ENCODE data around the gene CITED2. TPM values are rescaled to one million over a fixed set of nuclear protein-coding genes. Genes with fewer than 3 reads are reported as not detected.

Gene CITED2
- total RNA-seq, 1 experiment from 2014 or later = 54.2 TPM

DNA sequence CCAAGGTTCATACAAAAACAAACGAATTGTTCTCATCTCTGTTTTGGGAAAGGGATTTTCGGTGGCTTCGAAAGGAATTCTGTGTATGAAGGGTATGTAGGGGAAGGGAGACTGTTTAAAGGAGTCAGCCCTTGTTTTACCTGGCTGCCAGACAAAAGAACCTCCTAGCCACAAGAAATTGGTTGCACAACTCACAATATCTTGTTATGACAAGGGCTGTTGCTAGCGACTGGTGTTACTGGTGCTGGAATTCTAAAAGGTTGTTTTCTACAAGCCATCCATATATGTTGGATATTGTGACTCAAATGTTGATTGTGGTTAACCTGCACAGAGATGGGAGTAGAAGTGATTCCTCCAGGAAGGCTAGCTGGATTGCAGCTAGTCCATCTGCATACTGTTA lies 34.6 kb upstream of the CITED2 start:
- TF ChIP-seq EZH2 (IDR thresholded peaks at IDR 0.05; ENCODE audit: low read length, unreplicated experiment) = no peak
- no peak overlapping the region for H3K27ac ChIP-seq (ENCODE audit: low read length)
- no peaks in the 10 kb centered on the region for H3K36me3 ChIP-seq (ENCODE audit: low read depth, low read length)
- DNase-seq = no peak
- POLR2A ChIA-PET (ENCODE audit: unreplicated experiment) = no interaction called here
- H3K79me2 ChIP-seq (ENCODE audit: low read length) = no peaks in the 10 kb centered on the region
- ATAC-seq = no peak
- H3K9ac ChIP-seq (ENCODE audit: low read length) = no peak overlapping the region
- no peaks in the 10 kb centered on the region for H3F3A ChIP-seq (ENCODE audit: low read length, unreplicated experiment)
- H3K4me2 ChIP-seq (ENCODE audit: low read length) = no peak overlapping the region
- CTCF ChIA-PET = no interaction called here
- BruUV-seq (replicated peaks) = no TSS peak
- peaks cover 15% of the 10 kb centered on the region for H3K4me1 ChIP-seq (ENCODE audit: insufficient read depth, low read length)
- intact Hi-C loops (cut with micrococcal nuclease) = no loop called here
- H3K9me2 ChIP-seq (replicated peaks; ENCODE audit: low read length) = no peaks in the 10 kb centered on the region
- H4K20me1 ChIP-seq (ENCODE audit: low read length) = no peaks in the 10 kb centered on the region
- H3K9me3 ChIP-seq (ENCODE audit: low read length) = no peaks in the 10 kb centered on the region
- H2AFZ ChIP-seq (ENCODE audit: low read length) = no peak overlapping the region
- no peaks in the 10 kb centered on the region for H3K27me3 ChIP-seq (ENCODE audit: low read length)
- no peak overlapping the region for H3K4me3 ChIP-seq (ENCODE audit: low read length)

GRCh38 chr6:139407718-139408222 lies 33.3 kb upstream of the CITED2 start:
- H3K27me3 ChIP-seq (ENCODE audit: low read length) = no peaks in the 10 kb centered on the region
- H3K9me3 ChIP-seq (ENCODE audit: low read length) = no peaks in the 10 kb centered on the region
- no peaks in the 10 kb centered on the region for H3K36me3 ChIP-seq (ENCODE audit: low read depth, low read length)
- peak; percentile 54 for DNase-seq
- no peaks in the 10 kb centered on the region for H4K20me1 ChIP-seq (ENCODE audit: low read length)
- peaks cover 15% of the 10 kb centered on the region for H3K4me1 ChIP-seq (ENCODE audit: insufficient read depth, low read length)
- intact Hi-C loops (cut with micrococcal nuclease) = no loop called here
- no peak overlapping the region for H3K4me3 ChIP-seq (ENCODE audit: low read length)
- H3K27ac ChIP-seq (ENCODE audit: low read length) = peak overlapping the region; percentile 29; the same call in 1 of the 2 replicates
- CTCF ChIA-PET = no interaction called here
- H3K4me2 ChIP-seq (ENCODE audit: low read length) = no peak overlapping the region
- no peak for ATAC-seq
- no peak overlapping the region for H3K9ac ChIP-seq (ENCODE audit: low read length)
- TF ChIP-seq, protein P1, sequence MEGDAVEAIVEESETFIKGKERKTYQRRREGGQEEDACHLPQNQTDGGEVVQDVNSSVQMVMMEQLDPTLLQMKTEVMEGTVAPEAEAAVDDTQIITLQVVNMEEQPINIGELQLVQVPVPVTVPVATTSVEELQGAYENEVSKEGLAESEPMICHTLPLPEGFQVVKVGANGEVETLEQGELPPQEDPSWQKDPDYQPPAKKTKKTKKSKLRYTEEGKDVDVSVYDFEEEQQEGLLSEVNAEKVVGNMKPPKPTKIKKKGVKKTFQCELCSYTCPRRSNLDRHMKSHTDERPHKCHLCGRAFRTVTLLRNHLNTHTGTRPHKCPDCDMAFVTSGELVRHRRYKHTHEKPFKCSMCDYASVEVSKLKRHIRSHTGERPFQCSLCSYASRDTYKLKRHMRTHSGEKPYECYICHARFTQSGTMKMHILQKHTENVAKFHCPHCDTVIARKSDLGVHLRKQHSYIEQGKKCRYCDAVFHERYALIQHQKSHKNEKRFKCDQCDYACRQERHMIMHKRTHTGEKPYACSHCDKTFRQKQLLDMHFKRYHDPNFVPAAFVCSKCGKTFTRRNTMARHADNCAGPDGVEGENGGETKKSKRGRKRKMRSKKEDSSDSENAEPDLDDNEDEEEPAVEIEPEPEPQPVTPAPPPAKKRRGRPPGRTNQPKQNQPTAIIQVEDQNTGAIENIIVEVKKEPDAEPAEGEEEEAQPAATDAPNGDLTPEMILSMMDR (conservative IDR thresholded peaks at IDR 0.05; ENCODE audit: low read depth, low read length) = no peak
- TF ChIP-seq EZH2 (IDR thresholded peaks at IDR 0.05; ENCODE audit: low read length, unreplicated experiment) = no peak
- TF ChIP-seq EZH2phosphoT487 (IDR thresholded peaks at IDR 0.05; ENCODE audit: borderline replicate concordance, low read length) = no peak
- H2AFZ ChIP-seq (ENCODE audit: low read length) = no peak overlapping the region
- H3K9me2 ChIP-seq (replicated peaks; ENCODE audit: low read length) = no peaks in the 10 kb centered on the region
- POLR2A ChIA-PET (ENCODE audit: unreplicated experiment) = no interaction called here
- no peaks in the 10 kb centered on the region for H3K79me2 ChIP-seq (ENCODE audit: low read length)
- no TSS peak for BruUV-seq (replicated peaks)
- H3F3A ChIP-seq (ENCODE audit: low read length, unreplicated experiment) = no peaks in the 10 kb centered on the region

- Histone ChIP-seq H3K9me2 (replicated peaks; ENCODE audit: low read length) (no peaks in the 10 kb centered on the region), H2AFZ (ENCODE audit: low read length) (no peak overlapping the region), H3K4me2 (ENCODE audit: low read length) (no peak overlapping the region), H3K27me3 (ENCODE audit: low read length) (no peaks in the 10 kb centered on the region), H3K27ac (ENCODE audit: low read length) (peak overlapping the region; percentile 29; the same call in 1 of the 2 replicates), H4K20me1 (ENCODE audit: low read length) (no peaks in the 10 kb centered on the region), H3K4me1 (ENCODE audit: insufficient read depth, low read length) (peaks cover 15% of the 10 kb centered on the region), H3K36me3 (ENCODE audit: low read depth, low read length) (no peaks in the 10 kb centered on the region), H3K9me3 (ENCODE audit: low read length) (no peaks in the 10 kb centered on the region), H3F3A (ENCODE audit: low read length, unreplicated experiment) (no peaks in the 10 kb centered on the region), H3K79me2 (ENCODE audit: low read length) (no peaks in the 10 kb centered on the region), H3K4me3 (ENCODE audit: low read length) (no peak overlapping the region), H3K9ac (ENCODE audit: low read length) (no peak overlapping the region)
- DNase-seq = peak; percentile 29
- ATAC-seq = no peak
- ChIA-PET POLR2A (ENCODE audit: unreplicated experiment) (interaction anchor here (0.6 kb wide), 1 partner anchor 488 kb away, joined by 4 read pairs; no protein-coding TSS in a partner anchor), CTCF (no interaction called here)
- TF ChIP-seq, protein P1 (conservative IDR thresholded peaks at IDR 0.05; ENCODE audit: low read depth, low read length) = no peak
- TF ChIP-seq EZH2phosphoT487 (IDR thresholded peaks at IDR 0.05; ENCODE audit: borderline replicate concordance, low read length) (no peak), EZH2 (IDR thresholded peaks at IDR 0.05; ENCODE audit: low read length, unreplicated experiment) (no peak)
- intact Hi-C loops (cut with micrococcal nuclease) = no loop called here
- BruUV-seq (replicated peaks) = no TSS peak
These were observed 32.3 kb upstream of the CITED2 start for GRCh38 chr6:139406577-139407343.

All from PC-3 (cell line).